Fibroblast of lung (primary cell): Measurements from ENCODE around the gene CACNB2. TPM values are rescaled to one million over a fixed set of nuclear protein-coding genes. Genes with fewer than 3 reads are reported as not detected.

Source experiments
- DNase-seq, 2 donors: peaks; one replicate each; pipeline versions ENCODE4 v3.0.0 to v3.0.0-alpha.2; 2010; ENCODE audit warnings: low read depth in 2 of 2
- H2AFZ ChIP-seq: 2 replicates; pipeline ENCODE4 v1.5.1; 2012; ENCODE audit warnings: low read length, control low read depth, inconsistent platforms
- H3K27ac ChIP-seq: 2 replicates; pipeline ENCODE4 v1.5.1; 2011; ENCODE audit warnings: low read length, control low read depth; ENCODE audit not compliant: insufficient read depth
- H3K27me3 ChIP-seq: 2 replicates; pipeline ENCODE4 v1.5.1; 2011; ENCODE audit warnings: mild to moderate bottlenecking, low read length; ENCODE audit not compliant: control insufficient read depth, insufficient read depth
- H3K36me3 ChIP-seq: 2 replicates; pipeline ENCODE4 v1.5.1; 2011; ENCODE audit warnings: low read length; ENCODE audit not compliant: control insufficient read depth, insufficient read depth
- H3K4me1 ChIP-seq: 2 replicates; pipeline ENCODE4 v1.5.1; 2011; ENCODE audit warnings: low read length; ENCODE audit not compliant: control insufficient read depth, insufficient read depth; ENCODE audit errors: extremely low read depth
- H3K4me2 ChIP-seq: 2 replicates; pipeline ENCODE4 v1.5.1; 2011; ENCODE audit warnings: low read length, control low read depth; ENCODE audit not compliant: insufficient read depth; ENCODE audit errors: extremely low read depth
- H3K4me3 ChIP-seq, 4 experiments: fragments of 200-600 bp in 1 of 4; sonication (generic) in 1 of 4; replicated peaks in 1 of 4; 2 replicates each; pipeline ENCODE4 v1.5.1; 2011 to 2016; ENCODE audit warnings: low read length in 4 of 4, low read depth in 3 of 4, mild to moderate bottlenecking in 3 of 4, control low read depth in 2 of 4, inconsistent platforms in 1 of 4, mixed read lengths in 1 of 4; ENCODE audit not compliant: insufficient read depth in 1 of 4; ENCODE audit errors: control extremely low read depth in 1 of 4
- H3K79me2 ChIP-seq: 2 replicates; pipeline ENCODE4 v1.5.1; 2012; ENCODE audit warnings: mild to moderate bottlenecking, low read length, inconsistent platforms; ENCODE audit not compliant: control insufficient read depth, insufficient read depth
- H3K9ac ChIP-seq: 2 replicates; pipeline ENCODE4 v1.5.1; 2011; ENCODE audit warnings: mild to moderate bottlenecking, low read length, control low read depth; ENCODE audit not compliant: insufficient read depth
- H3K9me3 ChIP-seq: 2 replicates; pipeline ENCODE4 v1.5.1; 2012; ENCODE audit warnings: low read depth, low read length; ENCODE audit not compliant: control insufficient read depth, insufficient read depth
- H4K20me1 ChIP-seq: 2 replicates; pipeline ENCODE4 v1.5.1; 2011; ENCODE audit warnings: low read length; ENCODE audit not compliant: control insufficient read depth, insufficient read depth; ENCODE audit errors: extremely low read depth
- EZH2 ChIP-seq: IDR thresholded peaks from 2 replicates; pipeline ENCODE4 v1.5.1; 2012; ENCODE audit warnings: low read length, control low read depth, mild to moderate bottlenecking; ENCODE audit errors: missing control alignments
- polyA plus RNA-seq, 2 donors: library from polyadenylated mRNA; depleted of rRNA in 1 of 2; stranded (reverse) in 1 of 2; unstranded in 1 of 2; fragments of >200 nt; gene quantifications; 2 replicates each; pipeline ENCODE4 v1.2.1, GENCODE V29; 2011 to 2012; ENCODE audit warnings: missing spikeins in 1 of 2
- total RNA-seq: library from RNA; depleted of rRNA; stranded (reverse); fragments of >200 nt; gene quantifications from 2 replicates; pipeline ENCODE4 v1.2.1, GENCODE V29; 2014
- TF ChIP-seq, protein P1 (sequence below), 2 donors: IDR thresholded peaks in 1 of 2; conservative IDR thresholded peaks in 1 of 2; 1 replicate in 1 of 2; 2 replicates in 1 of 2; pipeline ENCODE4 v1.5.1; 2011 to 2012; ENCODE audit warnings: low read length in 2 of 2, control low read depth in 1 of 2, inconsistent platforms in 1 of 2, low read depth in 1 of 2, mild to moderate bottlenecking in 1 of 2

Gene CACNB2
- total and polyA plus RNA-seq, 2 donors (not counting 1 experiment from before 2014, with no cell fraction given), result 0.66 to 0.70 TPM

DNA sequence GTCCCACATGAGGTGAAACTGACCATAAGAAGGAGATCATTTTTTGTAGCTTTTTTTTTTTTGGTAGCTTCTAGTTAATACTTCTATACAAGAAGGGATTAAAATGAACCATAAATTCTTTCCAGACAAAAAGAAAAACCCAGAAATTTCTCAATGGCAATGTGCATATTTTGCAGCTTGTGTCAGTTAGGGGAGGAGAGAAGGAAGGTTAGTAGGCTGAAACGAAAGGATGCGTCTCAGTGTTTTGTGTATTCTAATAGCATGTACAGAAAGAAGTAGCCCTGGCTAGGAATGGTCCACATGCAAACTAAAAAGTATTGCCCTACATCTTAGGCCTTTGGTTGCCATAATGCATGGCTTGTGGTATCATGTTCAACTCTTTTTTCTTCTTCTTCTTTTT is 90.6 kb downstream of the CACNB2 start:
- H3K4me3 ChIP-seq, result no peak overlapping the region
- H3K4me2 ChIP-seq, result no peak overlapping the region
- H3K27ac ChIP-seq, result no peak overlapping the region
- no peaks in the 10 kb centered on the region for H3K79me2 ChIP-seq
- peak; percentile 36 to 47 for DNase-seq
- H2AFZ ChIP-seq, result no peak overlapping the region
- H3K27me3 ChIP-seq, result no peaks in the 10 kb centered on the region
- H4K20me1 ChIP-seq, result no peaks in the 10 kb centered on the region
- no peak for TF ChIP-seq EZH2
- TF ChIP-seq, protein P1, sequence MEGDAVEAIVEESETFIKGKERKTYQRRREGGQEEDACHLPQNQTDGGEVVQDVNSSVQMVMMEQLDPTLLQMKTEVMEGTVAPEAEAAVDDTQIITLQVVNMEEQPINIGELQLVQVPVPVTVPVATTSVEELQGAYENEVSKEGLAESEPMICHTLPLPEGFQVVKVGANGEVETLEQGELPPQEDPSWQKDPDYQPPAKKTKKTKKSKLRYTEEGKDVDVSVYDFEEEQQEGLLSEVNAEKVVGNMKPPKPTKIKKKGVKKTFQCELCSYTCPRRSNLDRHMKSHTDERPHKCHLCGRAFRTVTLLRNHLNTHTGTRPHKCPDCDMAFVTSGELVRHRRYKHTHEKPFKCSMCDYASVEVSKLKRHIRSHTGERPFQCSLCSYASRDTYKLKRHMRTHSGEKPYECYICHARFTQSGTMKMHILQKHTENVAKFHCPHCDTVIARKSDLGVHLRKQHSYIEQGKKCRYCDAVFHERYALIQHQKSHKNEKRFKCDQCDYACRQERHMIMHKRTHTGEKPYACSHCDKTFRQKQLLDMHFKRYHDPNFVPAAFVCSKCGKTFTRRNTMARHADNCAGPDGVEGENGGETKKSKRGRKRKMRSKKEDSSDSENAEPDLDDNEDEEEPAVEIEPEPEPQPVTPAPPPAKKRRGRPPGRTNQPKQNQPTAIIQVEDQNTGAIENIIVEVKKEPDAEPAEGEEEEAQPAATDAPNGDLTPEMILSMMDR (conservative IDR thresholded peaks at IDR 0.05 in 1 of 2, IDR thresholded peaks at IDR 0.05 in 1 of 2; ENCODE audit: low read depth in 1 of 2, low read length in 2 of 2), result no peak
- H3K4me1 ChIP-seq, result no peaks in the 10 kb centered on the region
- no peaks in the 10 kb centered on the region for H3K9me3 ChIP-seq
- no peak overlapping the region for H3K9ac ChIP-seq
- no peaks in the 10 kb centered on the region for H3K36me3 ChIP-seq

DNA sequence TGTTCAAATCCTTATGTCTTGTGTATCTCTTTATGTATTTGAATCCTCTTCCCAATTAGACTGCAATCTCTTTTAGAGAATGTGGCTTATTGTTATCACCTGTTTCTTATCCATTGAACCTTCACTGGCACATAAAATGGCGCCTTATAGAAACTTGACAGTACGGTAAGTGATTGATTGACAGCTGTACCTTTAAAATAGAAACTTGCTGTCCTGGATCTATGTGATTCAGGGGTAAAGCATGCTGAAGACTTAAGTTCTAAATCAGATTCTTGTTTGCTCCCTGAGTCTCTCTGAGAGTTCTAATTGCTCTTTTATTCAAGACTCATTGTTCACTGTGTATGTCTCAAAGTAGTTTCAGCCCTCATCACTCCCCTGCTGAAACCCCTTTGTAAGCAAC is 91.3 kb downstream of the CACNB2 start:
- no peak overlapping the region for H3K4me2 ChIP-seq
- H3K9me3 ChIP-seq, result no peaks in the 10 kb centered on the region
- H3K79me2 ChIP-seq, result no peaks in the 10 kb centered on the region
- no peaks in the 10 kb centered on the region for H3K4me1 ChIP-seq
- no peak overlapping the region for H3K9ac ChIP-seq
- H3K36me3 ChIP-seq, result no peaks in the 10 kb centered on the region
- no peak overlapping the region for H3K4me3 ChIP-seq
- no peaks in the 10 kb centered on the region for H4K20me1 ChIP-seq
- no peak overlapping the region for H2AFZ ChIP-seq
- TF ChIP-seq, protein P1 (conservative IDR thresholded peaks at IDR 0.05 in 1 of 2, IDR thresholded peaks at IDR 0.05 in 1 of 2; ENCODE audit: low read depth in 1 of 2, low read length in 2 of 2), result no peak
- TF ChIP-seq EZH2, result no peak
- no peak for DNase-seq
- H3K27me3 ChIP-seq, result no peaks in the 10 kb centered on the region
- H3K27ac ChIP-seq, result no peak overlapping the region

DNA sequence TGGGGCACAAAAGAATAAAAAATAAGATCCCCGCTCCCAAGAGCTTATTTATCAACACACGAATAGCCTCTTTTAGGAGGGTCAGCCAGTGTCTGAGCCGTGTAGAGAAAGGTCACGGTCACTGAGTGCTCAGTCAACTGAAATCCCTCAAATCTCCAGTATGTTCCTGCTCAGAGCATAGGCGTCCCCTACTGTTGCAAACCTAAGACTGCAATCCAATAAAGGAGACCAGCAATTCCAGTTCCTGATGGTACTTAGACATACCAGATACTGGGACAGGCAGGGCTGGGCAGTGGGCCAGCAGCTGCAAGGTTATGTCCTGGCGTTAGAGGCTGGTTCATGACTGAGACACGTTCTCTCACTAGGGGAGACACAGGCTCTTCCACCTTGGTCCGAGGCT is 93.6 kb downstream of the CACNB2 start:
- Histone ChIP-seq H3K9ac (no peak overlapping the region), H3K79me2 (no peaks in the 10 kb centered on the region), H3K36me3 (no peaks in the 10 kb centered on the region), H3K4me1 (no peaks in the 10 kb centered on the region), H3K4me2 (no peak overlapping the region), H4K20me1 (no peaks in the 10 kb centered on the region), H3K27me3 (no peaks in the 10 kb centered on the region), H3K4me3 (no peak overlapping the region), H2AFZ (no peak overlapping the region), H3K27ac (no peak overlapping the region), H3K9me3 (no peaks in the 10 kb centered on the region)
- DNase-seq, result no peak
- TF ChIP-seq, protein P1 (conservative IDR thresholded peaks at IDR 0.05 in 1 of 2, IDR thresholded peaks at IDR 0.05 in 1 of 2; ENCODE audit: low read depth in 1 of 2, low read length in 2 of 2), result no peak
- TF ChIP-seq EZH2, result no peak
